Mesenteric fat pad (tissue), 1 donor: ENCODE measurements around the gene KANK2. TPM values are rescaled to one million over a fixed set of nuclear protein-coding genes. Genes with fewer than 3 reads are reported as not detected.

Experiments used
- total RNA-seq: library from RNA; stranded (reverse); fragmentation: NEBNext Ultra II Directional; extraction: Animal tissue kit (Norgen Biotek cat#: 25700); gene quantifications from one replicate; pipeline ENCODE4 v1.2.1, GENCODE V29; 2021
- donor health status: DM: yes; HTN: yes; CAD: no.

The KANK2 gene
- total RNA-seq, 1 donor from 2014 or later, result 121 TPM

Other genes with a start within 250 kb of the KANK2 start
- gene SMARCA4, start 236.5 kb downstream of the KANK2 start, total RNA-seq, result 70.7 TPM
- 109 TPM for gene LDLR, start 108.1 kb downstream of the KANK2 start, total RNA-seq
- 0.77 TPM for gene SPC24, start 41.8 kb downstream of the KANK2 start, total RNA-seq
- 4.5 TPM for gene ANGPTL8, start 42.1 kb upstream of the KANK2 start, total RNA-seq
- gene DOCK6, start 65.0 kb upstream of the KANK2 start, total RNA-seq, result 119 TPM
- not detected for gene TSPAN16, start 98.6 kb upstream of the KANK2 start, total RNA-seq
- gene RAB3D, start 142.1 kb upstream of the KANK2 start, total RNA-seq, result 21.7 TPM
- 54.3 TPM for gene TMEM205, start 148.7 kb upstream of the KANK2 start, total RNA-seq
- 16.4 TPM for gene CCDC159, start 149.0 kb upstream of the KANK2 start, total RNA-seq
- gene PLPPR2, start 157.9 kb upstream of the KANK2 start, total RNA-seq, result 26.0 TPM
- 1.2 TPM for gene SWSAP1, start 177.1 kb upstream of the KANK2 start, total RNA-seq
- 9.6 TPM for gene EPOR, start 186.8 kb upstream of the KANK2 start, total RNA-seq
- 18.8 TPM for gene RGL3, start 221.8 kb upstream of the KANK2 start, total RNA-seq
- 0.35 TPM for gene ODAD3, start 237.6 kb upstream of the KANK2 start, total RNA-seq
- 199 TPM for gene PRKCSH, start 238.1 kb upstream of the KANK2 start, total RNA-seq